ENCODE results near the gene MATN3.

GRCh38 chr2:20021405-20022009 is 9.0 kb upstream of the MATN3 start:
- TF ChIP-seq, protein P1, sequence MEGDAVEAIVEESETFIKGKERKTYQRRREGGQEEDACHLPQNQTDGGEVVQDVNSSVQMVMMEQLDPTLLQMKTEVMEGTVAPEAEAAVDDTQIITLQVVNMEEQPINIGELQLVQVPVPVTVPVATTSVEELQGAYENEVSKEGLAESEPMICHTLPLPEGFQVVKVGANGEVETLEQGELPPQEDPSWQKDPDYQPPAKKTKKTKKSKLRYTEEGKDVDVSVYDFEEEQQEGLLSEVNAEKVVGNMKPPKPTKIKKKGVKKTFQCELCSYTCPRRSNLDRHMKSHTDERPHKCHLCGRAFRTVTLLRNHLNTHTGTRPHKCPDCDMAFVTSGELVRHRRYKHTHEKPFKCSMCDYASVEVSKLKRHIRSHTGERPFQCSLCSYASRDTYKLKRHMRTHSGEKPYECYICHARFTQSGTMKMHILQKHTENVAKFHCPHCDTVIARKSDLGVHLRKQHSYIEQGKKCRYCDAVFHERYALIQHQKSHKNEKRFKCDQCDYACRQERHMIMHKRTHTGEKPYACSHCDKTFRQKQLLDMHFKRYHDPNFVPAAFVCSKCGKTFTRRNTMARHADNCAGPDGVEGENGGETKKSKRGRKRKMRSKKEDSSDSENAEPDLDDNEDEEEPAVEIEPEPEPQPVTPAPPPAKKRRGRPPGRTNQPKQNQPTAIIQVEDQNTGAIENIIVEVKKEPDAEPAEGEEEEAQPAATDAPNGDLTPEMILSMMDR (IDR thresholded peaks at IDR 0.05; ENCODE audit: low read depth, low read length, missing input control), result no peak
- TF ChIP-seq, protein P2, sequence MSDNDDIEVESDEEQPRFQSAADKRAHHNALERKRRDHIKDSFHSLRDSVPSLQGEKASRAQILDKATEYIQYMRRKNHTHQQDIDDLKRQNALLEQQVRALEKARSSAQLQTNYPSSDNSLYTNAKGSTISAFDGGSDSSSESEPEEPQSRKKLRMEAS (IDR thresholded peaks at IDR 0.05), result no peak
- TF ChIP-seq TAF1 (conservative IDR thresholded peaks at IDR 0.05) (no peak), SP1 (IDR thresholded peaks at IDR 0.05) (no peak)

All from liver (tissue), 3 donors.